ENCODE data around the gene PGAP1. TPM values are rescaled to one million over a fixed set of nuclear protein-coding genes. Genes with fewer than 3 reads are reported as not detected.

The PGAP1 gene
- polyA plus RNA-seq, 1 of the 3 experiments (the other 2 are of a cell fraction): 3.4 TPM

GRCh38 chr2:196846295-196846694 lies 80.2 kb downstream of the PGAP1 start (continued):
- TF ChIP-seq MAX (IDR thresholded peaks at IDR 0.05; ENCODE audit: low read depth) (no peak), EZH2phosphoT487 (IDR thresholded peaks at IDR 0.05; ENCODE audit: borderline replicate concordance, low read depth) (no peak), PBX3 (IDR thresholded peaks at IDR 0.05) (no peak), RCOR1 (IDR thresholded peaks at IDR 0.05; ENCODE audit: low read length) (no peak), ELF1 (IDR thresholded peaks at IDR 0.05) (no peak), FOXM1 (IDR thresholded peaks at IDR 0.05; ENCODE audit: low read depth) (no peak)

- no peak overlapping the region for H3K4me3 ChIP-seq (ENCODE audit: low read depth in 2 of 2, low read length in 1 of 2)
- WGBS (ENCODE audit: low lambda C conversion rate): 93% methylated on average over 3 of the region's 3 CpGs
- no peak overlapping the region for H3K27ac ChIP-seq (ENCODE audit: low read depth in 2 of 2, low read length in 1 of 2)
- no peaks in the 10 kb centered on the region for H3K9me3 ChIP-seq
- no peak overlapping the region for H3K4me2 ChIP-seq
- no peaks in the 10 kb centered on the region for H3K27me3 ChIP-seq (ENCODE audit: insufficient read depth)
- H3K4me1 ChIP-seq (ENCODE audit: control insufficient read depth in 1 of 2, insufficient read depth in 2 of 2, low read depth in 1 of 2, low read length in 1 of 2): no peaks in the 10 kb centered on the region; a peak in 1 of 4 replicates
- H3K36me3 ChIP-seq (replicated peaks in 1 of 2; ENCODE audit: control insufficient read depth in 1 of 2, insufficient read depth in 2 of 2, low read length in 1 of 2): peaks cover 62 to 68% of the 10 kb centered on the region in 2 experiments
- H3K79me2 ChIP-seq (ENCODE audit: insufficient read depth): no peaks in the 10 kb centered on the region
- no peak for TF ChIP-seq CTCF (IDR thresholded peaks at IDR 0.05)
- no peak for TF ChIP-seq FOXM1 (IDR thresholded peaks at IDR 0.05; ENCODE audit: low read depth)
- TF ChIP-seq EP300 (IDR thresholded peaks at IDR 0.05; ENCODE audit: borderline replicate concordance in 1 of 2, low read depth in 1 of 2, low read length in 1 of 2): no peak
- no peak for TF ChIP-seq EZH2phosphoT487 (IDR thresholded peaks at IDR 0.05; ENCODE audit: borderline replicate concordance, low read depth)
- TF ChIP-seq FOSL2 (IDR thresholded peaks at IDR 0.05; ENCODE audit: borderline replicate concordance, low read depth): no peak
- H3F3A ChIP-seq (replicated peaks; ENCODE audit: insufficient read depth): peaks cover 10% of the 10 kb centered on the region
- ChIA-PET CTCF (no interaction called here), POLR2A (no interaction called here)
- H2AFZ ChIP-seq (ENCODE audit: low read depth): no peak overlapping the region
- no peak overlapping the region for H3K9ac ChIP-seq
- H4K20me1 ChIP-seq (ENCODE audit: insufficient read depth): no peaks in the 10 kb centered on the region
- DNase-seq: no peak
- H3K9me2 ChIP-seq: no peaks in the 10 kb centered on the region
Measured at GRCh38 chr2:196845371-196845770, 81.1 kb downstream of the PGAP1 start.

GRCh38 chr2:196840171-196840570 lies 86.3 kb downstream of the PGAP1 start:
- Histone ChIP-seq H3K79me2 (ENCODE audit: insufficient read depth) (no peaks in the 10 kb centered on the region), H3K9me3 (no peaks in the 10 kb centered on the region), H4K20me1 (ENCODE audit: insufficient read depth) (no peaks in the 10 kb centered on the region), H3F3A (replicated peaks; ENCODE audit: insufficient read depth) (peaks cover 18% of the 10 kb centered on the region), H3K36me3 (replicated peaks in 1 of 2; ENCODE audit: control insufficient read depth in 1 of 2, insufficient read depth in 2 of 2, low read length in 1 of 2) (peaks cover 78 to 81% of the 10 kb centered on the region in 2 experiments), H2AFZ (ENCODE audit: low read depth) (no peak overlapping the region), H3K4me3 (ENCODE audit: low read depth in 2 of 2, low read length in 1 of 2) (no peak overlapping the region), H3K27ac (ENCODE audit: low read depth in 2 of 2, low read length in 1 of 2) (no peak overlapping the region), H3K27me3 (ENCODE audit: insufficient read depth) (no peaks in the 10 kb centered on the region), H3K9ac (no peak overlapping the region), H3K4me1 (ENCODE audit: control insufficient read depth in 1 of 2, insufficient read depth in 2 of 2, low read depth in 1 of 2, low read length in 1 of 2) (no peaks in the 10 kb centered on the region), H3K9me2 (no peaks in the 10 kb centered on the region), H3K4me2 (no peak overlapping the region)
- POLR2A ChIA-PET: no interaction called here
- WGBS (ENCODE audit: low lambda C conversion rate): 93% methylated on average over 2 of the region's 2 CpGs
- no peak for DNase-seq
- CTCF ChIA-PET: interaction anchor here (1.4 kb wide), 1 partner anchor 171 kb away, joined by 4 read pairs; no protein-coding TSS in a partner anchor
- TF ChIP-seq SMC3 (IDR thresholded peaks at IDR 0.05; ENCODE audit: low read depth, low read length): no peak
- no peak for TF ChIP-seq TEAD4 (IDR thresholded peaks at IDR 0.05; ENCODE audit: borderline replicate concordance, insufficient read depth)
- no peak for TF ChIP-seq GATA2 (CRISPR knock-in tag; IDR thresholded peaks at IDR 0.05)
- no peak for TF ChIP-seq RXRA (IDR thresholded peaks at IDR 0.05; ENCODE audit: borderline replicate concordance, low read depth)
- no peak for TF ChIP-seq TAF1 (IDR thresholded peaks at IDR 0.05; ENCODE audit: borderline replicate concordance, low read depth, low read length)
- TF ChIP-seq USF1 (IDR thresholded peaks at IDR 0.05; ENCODE audit: borderline replicate concordance, low read depth): no peak
- TF ChIP-seq YY1 (IDR thresholded peaks at IDR 0.05; ENCODE audit: low read depth): no peak
- TF ChIP-seq FOXM1 (IDR thresholded peaks at IDR 0.05; ENCODE audit: low read depth): no peak
- TF ChIP-seq REST (IDR thresholded peaks at IDR 0.05; ENCODE audit: low read depth, low read length): no peak
- no peak for TF ChIP-seq EP300 (IDR thresholded peaks at IDR 0.05; ENCODE audit: borderline replicate concordance in 1 of 2, low read depth in 1 of 2, low read length in 1 of 2)
- no peak for TF ChIP-seq CHD2 (IDR thresholded peaks at IDR 0.05; ENCODE audit: low read length, partially characterized antibody)
- no peak for TF ChIP-seq GABPA (IDR thresholded peaks at IDR 0.05; ENCODE audit: low read depth)
